Retinal pigment epithelial cell (primary cell): ENCODE measurements around the gene IFIT1.

Experiments
- DNase-seq: peaks from one replicate; pipeline ENCODE4 v3.0.0-alpha.2; 2010; ENCODE audit warnings: low read depth
- H3K4me3 ChIP-seq: 2 replicates; pipeline ENCODE4 v1.5.1; 2011; ENCODE audit warnings: mild to moderate bottlenecking, low read length, control low read depth, moderate library complexity
- TF ChIP-seq, protein P1 (sequence below): conservative IDR thresholded peaks from 2 replicates; pipeline ENCODE4 v1.5.1; 2011; ENCODE audit warnings: low read depth, low read length, control low read depth, inconsistent platforms

IFIT1 gene

DNA sequence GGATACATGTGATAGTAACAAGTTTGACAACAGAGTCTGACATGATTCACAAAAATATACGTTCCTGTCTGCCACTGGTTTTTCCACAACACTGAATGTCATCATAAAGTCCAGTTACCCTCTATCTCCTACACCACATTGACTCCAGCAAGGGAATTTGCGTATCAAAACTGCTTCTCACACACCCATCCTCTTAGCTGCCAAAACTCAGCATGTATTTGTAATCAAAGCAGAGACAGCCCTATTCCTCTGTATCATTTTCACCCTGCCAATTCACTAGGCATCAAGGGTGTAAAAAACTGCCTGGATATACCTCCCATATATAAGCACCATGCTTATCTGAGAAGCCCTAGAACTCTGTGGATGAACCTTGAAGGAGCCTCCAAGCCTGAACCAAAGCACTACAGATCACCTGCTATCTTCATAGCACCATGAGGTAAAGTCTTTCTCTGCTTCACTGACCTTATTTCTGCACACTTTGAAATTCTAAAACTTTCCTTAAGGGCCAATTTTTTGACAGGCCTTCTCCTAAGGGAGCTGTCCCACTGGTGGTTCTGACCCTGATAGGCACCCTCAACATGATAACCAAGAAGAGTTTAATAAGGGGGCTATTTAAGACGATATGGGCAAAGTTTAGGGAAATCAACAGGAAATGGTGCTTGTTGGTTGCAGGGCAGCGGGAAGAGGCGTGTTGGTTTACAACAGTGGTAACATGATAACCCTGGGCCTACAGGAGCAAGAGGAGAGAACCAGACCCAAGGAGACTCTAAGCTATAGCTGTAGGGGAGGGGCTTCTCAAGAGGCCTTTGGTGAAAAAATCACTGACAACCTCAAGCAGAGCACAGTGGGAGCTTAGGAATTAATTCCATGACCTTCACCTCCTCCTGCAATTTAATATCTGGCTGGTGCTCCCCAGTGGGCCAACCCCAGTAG is 14.5 kb upstream of the IFIT1 start, which contains the start of gene IFIT1B:
IFIT1B (plus strand) TSS at position 352 of the 933 bp plus-strand sequence; CDS start at position 432, 80 bp downstream.
- DNase-seq: no peak
- H3K4me3 ChIP-seq: no peak within 1 kb of the TSS
- TF ChIP-seq, protein P1, sequence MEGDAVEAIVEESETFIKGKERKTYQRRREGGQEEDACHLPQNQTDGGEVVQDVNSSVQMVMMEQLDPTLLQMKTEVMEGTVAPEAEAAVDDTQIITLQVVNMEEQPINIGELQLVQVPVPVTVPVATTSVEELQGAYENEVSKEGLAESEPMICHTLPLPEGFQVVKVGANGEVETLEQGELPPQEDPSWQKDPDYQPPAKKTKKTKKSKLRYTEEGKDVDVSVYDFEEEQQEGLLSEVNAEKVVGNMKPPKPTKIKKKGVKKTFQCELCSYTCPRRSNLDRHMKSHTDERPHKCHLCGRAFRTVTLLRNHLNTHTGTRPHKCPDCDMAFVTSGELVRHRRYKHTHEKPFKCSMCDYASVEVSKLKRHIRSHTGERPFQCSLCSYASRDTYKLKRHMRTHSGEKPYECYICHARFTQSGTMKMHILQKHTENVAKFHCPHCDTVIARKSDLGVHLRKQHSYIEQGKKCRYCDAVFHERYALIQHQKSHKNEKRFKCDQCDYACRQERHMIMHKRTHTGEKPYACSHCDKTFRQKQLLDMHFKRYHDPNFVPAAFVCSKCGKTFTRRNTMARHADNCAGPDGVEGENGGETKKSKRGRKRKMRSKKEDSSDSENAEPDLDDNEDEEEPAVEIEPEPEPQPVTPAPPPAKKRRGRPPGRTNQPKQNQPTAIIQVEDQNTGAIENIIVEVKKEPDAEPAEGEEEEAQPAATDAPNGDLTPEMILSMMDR: no peak

DNA sequence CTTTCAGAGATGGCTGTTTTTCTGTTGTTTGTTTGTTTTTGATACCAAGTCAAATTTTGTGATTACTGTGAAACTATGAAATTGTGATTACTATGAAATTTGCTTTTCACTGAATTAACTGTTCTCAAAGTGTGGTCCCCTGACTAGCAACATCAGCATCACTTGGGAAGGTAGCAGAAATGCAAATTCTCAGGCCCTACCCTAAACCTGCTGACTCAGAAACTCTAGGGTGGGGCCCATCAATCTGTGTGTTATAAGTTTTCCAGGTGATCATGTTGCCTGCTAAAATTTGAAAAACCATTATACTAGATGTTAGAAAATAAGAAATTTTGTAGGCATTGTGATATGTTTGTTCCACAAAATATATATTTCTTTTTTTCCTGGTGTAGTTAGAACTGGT is 13.3 kb upstream of the IFIT1 start:
- TF ChIP-seq, protein P1: no peak
- H3K4me3 ChIP-seq: no peak overlapping the region
- no peak for DNase-seq

DNA sequence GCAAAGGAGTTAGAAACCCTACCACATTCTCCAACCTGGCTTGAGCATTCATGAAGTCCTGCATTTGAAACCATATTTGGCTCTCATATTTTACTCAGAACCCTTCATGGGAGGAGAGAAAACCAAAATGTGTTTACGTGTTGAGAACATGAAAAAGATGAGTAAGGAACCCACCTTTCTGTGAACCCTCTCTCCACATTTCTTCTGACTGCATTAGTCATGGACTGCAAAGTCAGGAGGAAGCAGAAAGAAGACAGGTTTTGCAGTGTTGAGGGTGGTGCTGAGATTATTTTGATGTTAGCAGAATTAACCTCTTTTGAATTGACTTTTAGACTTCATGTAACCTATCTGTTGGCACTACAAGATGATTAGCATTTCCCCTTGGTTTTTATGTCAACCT is 9.7 kb upstream of the IFIT1 start:
- H3K4me3 ChIP-seq: no peak overlapping the region
- no peak for DNase-seq
- TF ChIP-seq, protein P1: no peak

DNA sequence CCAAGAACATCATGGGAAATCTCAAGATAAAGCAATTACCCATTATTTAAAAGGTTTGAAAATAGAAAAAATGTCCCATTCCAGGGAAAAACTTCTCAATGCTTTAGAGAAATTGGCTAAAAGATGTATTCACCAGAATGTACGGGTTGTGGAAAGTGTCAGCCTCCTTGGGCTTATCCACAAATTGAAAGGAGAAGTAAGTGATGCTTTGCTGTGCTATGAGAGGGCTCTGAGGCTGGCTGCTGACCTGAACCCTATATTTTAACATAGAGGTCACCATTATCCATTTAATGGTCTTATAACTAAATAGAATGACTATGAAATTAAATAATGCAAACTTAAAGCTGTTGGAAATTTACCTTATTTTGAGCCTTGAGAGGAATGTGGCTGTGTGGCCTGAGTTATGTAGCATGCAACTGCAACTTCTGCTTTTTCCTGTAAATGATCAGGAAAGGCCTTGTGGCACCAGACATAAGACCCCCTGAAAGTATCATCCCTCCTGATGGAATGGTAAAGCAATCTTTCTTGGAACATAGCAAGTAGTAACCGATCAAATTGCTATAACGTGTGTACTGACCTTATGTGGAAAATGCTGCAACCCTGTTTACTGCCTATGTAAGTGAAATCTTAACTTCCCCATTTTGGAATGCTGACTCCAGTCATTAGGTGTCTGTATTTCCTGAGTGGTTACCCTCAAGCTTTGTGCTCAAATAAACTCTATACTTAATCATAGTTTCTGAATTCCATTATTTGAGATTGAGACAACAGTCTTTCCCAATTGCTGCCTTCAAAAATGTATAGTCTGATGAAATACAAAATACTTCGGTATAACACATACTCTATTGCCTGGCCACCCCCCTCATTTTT is 7.7 kb upstream of the IFIT1 start:
- no peak overlapping the region for H3K4me3 ChIP-seq
- no peak for DNase-seq

DNA sequence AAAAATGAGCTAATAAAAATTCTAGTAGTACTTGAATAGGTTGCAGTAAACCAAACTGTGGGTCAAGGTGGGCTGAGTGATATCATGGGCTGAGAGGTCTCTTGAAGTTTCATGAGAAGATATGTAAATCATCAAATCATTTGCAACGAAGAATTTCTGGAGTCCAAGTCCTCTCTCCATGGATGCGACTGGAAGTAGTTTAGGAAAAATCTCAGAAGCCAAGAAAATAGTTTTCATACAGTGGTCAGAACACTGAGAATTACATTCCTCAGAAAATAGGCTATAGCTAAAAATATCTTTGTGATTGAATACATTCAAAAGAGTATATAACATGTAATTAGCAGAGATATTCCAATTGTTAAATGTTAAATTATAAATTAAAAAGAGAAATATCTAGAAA is 3.6 kb upstream of the IFIT1 start:
- no peak for DNase-seq
- TF ChIP-seq, protein P1: no peak
- no peak overlapping the region for H3K4me3 ChIP-seq

More for the DNA sequence above, 7.7 kb upstream of the IFIT1 start:
- TF ChIP-seq, protein P1: no peak

DNA sequence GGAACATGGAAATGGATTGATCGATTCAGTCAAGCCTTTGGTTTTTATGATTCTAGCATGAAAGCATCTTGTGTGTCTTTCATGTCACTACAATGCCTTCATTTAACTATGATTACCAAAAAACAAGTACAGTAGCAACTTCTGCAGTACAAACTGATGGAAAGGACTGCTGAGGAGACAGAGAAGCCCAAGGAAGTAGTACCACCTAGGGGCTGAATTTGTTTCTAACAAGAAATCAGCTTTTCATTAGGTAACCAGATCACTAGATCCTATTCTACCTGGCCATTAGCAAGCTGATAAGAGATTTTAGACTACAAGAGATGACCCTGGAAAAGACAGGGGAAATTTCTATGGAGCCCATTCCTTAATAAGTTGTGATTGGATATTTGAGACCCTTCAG is 3.2 kb upstream of the IFIT1 start:
- no peak for DNase-seq
- no peak overlapping the region for H3K4me3 ChIP-seq
- TF ChIP-seq, protein P1: peak; percentile 47
